SU-DHL-6 (cell line): Measurements from ENCODE around the gene GARIN1A.

Experiments used
- H2AFZ ChIP-seq: fragments of 200-600 bp; sonication (generic); 2 replicates; pipeline ENCODE4 v1.6.1; 2014; ENCODE audit warnings: low read depth, mild to moderate bottlenecking, moderate library complexity, mixed read lengths, antibody characterized with exemption, low read length; ENCODE audit not compliant: severe bottlenecking
- H3F3A ChIP-seq: fragments of 200-600 bp; shearing (Covaris generic); 2 replicates; pipeline ENCODE4 v1.6.0; 2016; ENCODE audit warnings: antibody characterized with exemption, mild to moderate bottlenecking; ENCODE audit not compliant: insufficient read depth
- H3K27ac ChIP-seq: fragments of 200-600 bp; sonication (generic); 2 replicates; pipeline ENCODE4 v1.5.1; 2016; ENCODE audit warnings: low read depth, mild to moderate bottlenecking, low read length, moderate library complexity, mixed read lengths
- H3K27me3 ChIP-seq: fragments of 200-600 bp; sonication (generic), shearing (Covaris generic); 2 replicates; pipeline ENCODE4 v1.6.0; 2014; ENCODE audit warnings: mild to moderate bottlenecking, low read length
- H3K36me3 ChIP-seq: fragments of 200-600 bp; sonication (generic); 2 replicates; pipeline ENCODE4 v1.6.1; 2014; ENCODE audit warnings: mild to moderate bottlenecking, low read length, mixed read lengths
- H3K4me2 ChIP-seq: fragments of 300-600, 200-600 bp; shearing (Covaris generic), sonication (generic); 2 replicates; pipeline ENCODE4 v1.6.0; 2014; ENCODE audit warnings: low read length, low read depth, mild to moderate bottlenecking; ENCODE audit not compliant: poor library complexity, severe bottlenecking
- H3K4me3 ChIP-seq: fragments of 200-600 bp; sonication (generic); 2 replicates; pipeline ENCODE4 v1.5.1; 2014; ENCODE audit warnings: antibody characterized with exemption, low read length, mild to moderate bottlenecking, mixed read lengths; ENCODE audit not compliant: insufficient read depth, poor library complexity, severe bottlenecking
- H3K79me2 ChIP-seq: fragments of 200-600 bp; sonication (generic); 2 replicates; pipeline ENCODE4 v1.6.1; 2014; ENCODE audit warnings: mild to moderate bottlenecking, low read length, moderate library complexity; ENCODE audit not compliant: insufficient read depth
- H3K9ac ChIP-seq: fragments of 200-600 bp; sonication (generic); 2 replicates; pipeline ENCODE4 v1.7.0; 2014; ENCODE audit warnings: mild to moderate bottlenecking, low read length
- H3K9me2 ChIP-seq: fragments of 200-600 bp; sonication (generic); replicated peaks from 2 replicates; pipeline ENCODE4 v1.6.1; 2014; ENCODE audit warnings: low read length; ENCODE audit not compliant: insufficient read depth
- H3K9me3 ChIP-seq: fragments of 200-600 bp; sonication (generic); 2 replicates; pipeline ENCODE4 v1.6.1; 2014; ENCODE audit warnings: low read length, mixed read lengths; ENCODE audit not compliant: insufficient read depth
- H4K20me1 ChIP-seq: fragments of 200-600 bp; sonication (generic); 2 replicates; pipeline ENCODE4 v1.6.1; 2014; ENCODE audit warnings: low read depth, mild to moderate bottlenecking, antibody characterized with exemption, low read length, moderate library complexity, mixed read lengths
- EZH2phosphoT487 ChIP-seq: fragments of 200-600 bp; sonication (generic), shearing (Covaris generic); conservative IDR thresholded peaks from 2 replicates; pipeline ENCODE4 v1.6.1; 2018; ENCODE audit warnings: mild to moderate bottlenecking, antibody characterized with exemption, low read length, moderate library complexity, mixed read lengths
- TF ChIP-seq, protein P1 (sequence below): fragments of 200-600 bp; sonication (generic); IDR thresholded peaks from one replicate; pipeline ENCODE4 v1.5.1; 2017; ENCODE audit warnings: antibody characterized with exemption, mild to moderate bottlenecking, low read length, moderate library complexity; ENCODE audit not compliant: insufficient read depth, poor library complexity, severe bottlenecking

Gene GARIN1A

DNA sequence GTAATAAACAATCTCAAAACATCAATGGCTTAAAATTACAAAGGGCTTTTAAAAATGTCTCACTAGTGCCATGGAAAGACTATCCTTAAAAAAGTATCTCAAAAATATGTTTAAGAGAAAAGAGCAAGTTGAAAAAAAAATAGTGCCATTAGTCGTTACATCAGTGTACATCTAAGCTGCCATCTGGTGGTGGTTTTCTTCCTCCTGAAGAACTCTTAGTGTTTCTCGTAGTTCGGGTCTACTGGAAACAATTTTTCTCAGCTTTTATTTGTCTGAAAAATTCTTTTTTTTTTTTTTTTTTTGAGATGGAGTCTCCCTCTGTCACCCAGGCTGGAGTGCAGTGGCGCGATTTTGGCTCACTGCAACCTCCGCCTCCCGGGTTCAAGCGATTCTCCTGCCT, 5.9 kb upstream of the GARIN1A start:
- Histone ChIP-seq H3K4me2 (no peak overlapping the region), H3F3A (peaks cover 8% of the 10 kb centered on the region; the same call in 1 of the 2 replicates)

DNA sequence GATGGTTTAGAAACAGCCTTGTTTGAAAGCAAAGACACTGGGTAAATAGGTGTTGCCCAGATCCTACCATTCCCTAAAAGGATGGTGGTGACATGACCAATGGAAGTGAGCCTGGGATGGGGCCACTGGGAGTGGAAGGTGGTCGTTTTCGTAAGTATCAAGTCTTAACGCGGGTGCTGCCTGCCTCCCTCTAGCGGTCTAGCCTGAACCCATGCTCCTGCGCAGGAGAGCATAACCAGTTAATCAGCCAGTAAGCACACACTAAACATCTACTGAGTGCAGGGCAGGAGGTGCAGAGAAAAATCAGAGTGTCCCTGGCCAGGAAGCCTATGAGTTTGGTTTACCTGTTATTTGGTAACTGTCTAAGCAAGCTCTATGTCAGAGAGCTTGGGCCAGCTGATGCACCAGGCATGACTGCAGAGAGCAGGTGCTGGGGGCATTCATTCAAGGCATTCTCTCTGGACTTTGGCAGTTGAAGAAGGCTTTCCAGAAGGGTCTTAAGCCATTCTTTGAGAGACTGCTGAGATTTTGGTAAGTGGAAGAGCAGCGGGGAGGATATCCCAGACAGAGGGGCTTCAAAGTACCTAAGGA, 930 bp downstream of the GARIN1A start:
- no peaks in the 10 kb centered on the region for H4K20me1 ChIP-seq
- no peaks in the 10 kb centered on the region for H3K79me2 ChIP-seq
- no peak overlapping the region for H3K4me2 ChIP-seq
- no peak overlapping the region for H3K27ac ChIP-seq
- peaks cover 4% of the 10 kb centered on the region; the same call in 1 of the 2 replicates for H3F3A ChIP-seq
- H3K9me2 ChIP-seq = no peaks in the 10 kb centered on the region
- no peak overlapping the region for H3K9ac ChIP-seq
- no peaks in the 10 kb centered on the region for H3K9me3 ChIP-seq
- TF ChIP-seq, protein P1, sequence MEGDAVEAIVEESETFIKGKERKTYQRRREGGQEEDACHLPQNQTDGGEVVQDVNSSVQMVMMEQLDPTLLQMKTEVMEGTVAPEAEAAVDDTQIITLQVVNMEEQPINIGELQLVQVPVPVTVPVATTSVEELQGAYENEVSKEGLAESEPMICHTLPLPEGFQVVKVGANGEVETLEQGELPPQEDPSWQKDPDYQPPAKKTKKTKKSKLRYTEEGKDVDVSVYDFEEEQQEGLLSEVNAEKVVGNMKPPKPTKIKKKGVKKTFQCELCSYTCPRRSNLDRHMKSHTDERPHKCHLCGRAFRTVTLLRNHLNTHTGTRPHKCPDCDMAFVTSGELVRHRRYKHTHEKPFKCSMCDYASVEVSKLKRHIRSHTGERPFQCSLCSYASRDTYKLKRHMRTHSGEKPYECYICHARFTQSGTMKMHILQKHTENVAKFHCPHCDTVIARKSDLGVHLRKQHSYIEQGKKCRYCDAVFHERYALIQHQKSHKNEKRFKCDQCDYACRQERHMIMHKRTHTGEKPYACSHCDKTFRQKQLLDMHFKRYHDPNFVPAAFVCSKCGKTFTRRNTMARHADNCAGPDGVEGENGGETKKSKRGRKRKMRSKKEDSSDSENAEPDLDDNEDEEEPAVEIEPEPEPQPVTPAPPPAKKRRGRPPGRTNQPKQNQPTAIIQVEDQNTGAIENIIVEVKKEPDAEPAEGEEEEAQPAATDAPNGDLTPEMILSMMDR = peak; percentile 51
- no peak for TF ChIP-seq EZH2phosphoT487
- H3K36me3 ChIP-seq = no peaks in the 10 kb centered on the region
- H2AFZ ChIP-seq = no peak overlapping the region
- no peak overlapping the region for H3K4me3 ChIP-seq
- H3K27me3 ChIP-seq = no peaks in the 10 kb centered on the region

More for the DNA sequence above, 5.9 kb upstream of the GARIN1A start:
- Histone ChIP-seq H4K20me1 (no peaks in the 10 kb centered on the region), H3K36me3 (no peaks in the 10 kb centered on the region), H3K9me2 (no peaks in the 10 kb centered on the region), H3K9ac (no peak overlapping the region), H2AFZ (no peak overlapping the region), H3K9me3 (no peaks in the 10 kb centered on the region), H3K27ac (no peak overlapping the region), H3K79me2 (no peaks in the 10 kb centered on the region), H3K27me3 (no peaks in the 10 kb centered on the region), H3K4me3 (no peak overlapping the region)
- TF ChIP-seq, protein P1 = peak; percentile 38
- TF ChIP-seq EZH2phosphoT487 = no peak

DNA sequence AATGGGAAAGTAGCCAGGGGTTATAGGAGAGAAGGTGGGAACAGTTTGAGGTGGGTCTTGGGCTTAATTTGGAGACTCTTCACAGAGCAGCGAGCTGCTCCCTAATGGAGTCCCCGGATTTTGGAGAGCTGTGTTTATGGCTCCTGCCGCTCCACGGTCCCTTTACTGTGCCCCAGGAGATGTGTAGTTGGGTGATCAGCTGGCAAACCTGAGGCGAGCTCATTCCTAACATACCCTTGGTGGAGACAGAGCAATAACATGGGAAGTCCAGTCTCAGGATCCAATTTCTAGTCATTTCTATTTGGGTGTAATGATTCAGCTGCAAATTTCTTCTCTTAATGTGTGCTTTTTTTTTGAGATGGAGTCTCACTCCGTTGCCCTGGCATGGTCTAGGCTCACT, 1.5 kb downstream of the GARIN1A start:
- Histone ChIP-seq H3K4me3 (no peak overlapping the region), H3F3A (no peaks in the 10 kb centered on the region), H4K20me1 (no peaks in the 10 kb centered on the region), H3K9ac (no peak overlapping the region), H3K36me3 (no peaks in the 10 kb centered on the region), H3K27me3 (no peaks in the 10 kb centered on the region), H3K9me2 (no peaks in the 10 kb centered on the region), H2AFZ (no peak overlapping the region), H3K79me2 (no peaks in the 10 kb centered on the region), H3K9me3 (no peaks in the 10 kb centered on the region), H3K4me2 (no peak overlapping the region), H3K27ac (no peak overlapping the region)
- TF ChIP-seq EZH2phosphoT487 = no peak
- TF ChIP-seq, protein P1 = no peak
